Ovary (tissue), 9 donors: ENCODE data around the gene ADAMTSL4. TPM values are rescaled to one million over a fixed set of nuclear protein-coding genes. Genes with fewer than 3 reads are reported as not detected.

Experiments
- DNase-seq, 5 donors: peaks; one replicate each; pipeline ENCODE4 v3.0.0-alpha.2; 2019 to 2020
- H3K27ac ChIP-seq, 2 donors: fragments of 200-600 bp; one replicate each; pipeline versions ENCODE4 v1.5.1 to v1.8.0; 2019 to 2022
- H3K27me3 ChIP-seq: fragments of 200-600 bp; one replicate; pipeline ENCODE4 v1.8.0; 2022
- H3K36me3 ChIP-seq: fragments of 200-600 bp; sonication (generic); one replicate; pipeline ENCODE4 v1.5.1; 2019
- H3K4me1 ChIP-seq: one replicate; pipeline ENCODE4 v1.8.1; 2013; ENCODE audit warnings: mild to moderate bottlenecking, moderate library complexity; ENCODE audit not compliant: insufficient read depth
- H3K4me3 ChIP-seq: fragments of 200-600 bp; sonication (generic); one replicate; pipeline ENCODE4 v1.5.1; 2017
- H3K9me3 ChIP-seq, 2 donors: fragments of 200-600 bp in 1 of 2; sonication (generic) in 1 of 2; one replicate each; pipeline versions ENCODE4 v1.5.1 to v1.8.1; 2013 to 2019; ENCODE audit warnings: mild to moderate bottlenecking in 1 of 2, moderate library complexity in 1 of 2
- CTCF ChIP-seq, 3 donors: fragments of 450-650 bp in 2 of 3; fragments of 200-600 bp in 1 of 3; IDR thresholded peaks; one replicate each; pipeline versions ENCODE4 v1.5.1 to v1.8.0; 2016 to 2022; ENCODE audit warnings: antibody characterized with exemption in 3 of 3, mild to moderate bottlenecking in 1 of 3
- EP300 ChIP-seq: sonication (generic); formaldehyde crosslinking; IDR thresholded peaks from one replicate; pipeline ENCODE4 v1.6.1; 2017; ENCODE audit warnings: antibody characterized with exemption
- POLR2A ChIP-seq: fragments of 450-650 bp; IDR thresholded peaks from one replicate; pipeline ENCODE4 v1.6.1; 2017; ENCODE audit warnings: antibody characterized with exemption, mild to moderate bottlenecking, moderate library complexity
- WGBS, 3 donors: extraction: QIAGEN DNeasy Blood & Tissue Kit in 1 of 3; methylation state at CpG; one replicate each; pipeline versions ENCODE4 v1.1.5 to v1.1.7; 2013 to 2017; 5-methylcytosine and 5-hydroxymethylcytosine counted together
- intact Hi-C, 4 donors: fragments of 100-400 bp; cut with DNase I; formaldehyde crosslinking; loops; one replicate each; pipeline versions ENCODE4 v1.11.0 to v1.15.1; 2022 to 2023
- polyA plus RNA-seq, 2 donors: library from polyadenylated mRNA; stranded (reverse); fragments of 200-250 nt in 1 of 2; fragments of 350-450 nt in 1 of 2; fragmentation: Illumina TruSeq in 1 of 2; extraction: RNeasy Lipid Tissue Mini Kit (QIAGEN cat#74804) in 1 of 2; gene quantifications; one replicate each; pipeline ENCODE4 v1.2.3, GENCODE V29; 2013 to 2014
- total RNA-seq, 7 donors: library from RNA; depleted of rRNA in 2 of 7; stranded (reverse); fragments of >200 nt in 2 of 7; fragmentation: NEBNext Ultra II Directional in 3 of 7; extraction: Animal tissue kit (Norgen Biotek cat#: 25700) in 3 of 7; gene quantifications; one replicate each; pipeline versions ENCODE4 v1.1.0 to v1.2.4, GENCODE V29; 2016 to 2023
- donor health status: DM: no; HTN: no; CAD: no; lungs with moderate emphysema.
- donor health status: DM: no; HTN: no; CAD: no.
- donor health status: Bipolar disorder and iron deficiency.
- donor health status: DM: yes; HTN: yes; CAD: no.
- donor health status: DM: no; HTN: no; CAD: no.
- donor health status: DM: yes; HTN: yes; CAD: no.

The ADAMTSL4 gene
- total and polyA plus RNA-seq, 9 donors: 8.8 to 86.6 (median 17.0) TPM

GRCh38 chr1:150560011-150560438 lies 10.8 kb downstream of the ADAMTSL4 start:
- DNase-seq: peak; percentile 60 to 83 (median 74)
- TF ChIP-seq EP300 (no peak), CTCF (IDR thresholded peaks at IDR 0.05) (peak; percentile 66 to 83 (median 79))
- Histone ChIP-seq H3K27ac (peak overlapping the region; percentile 96 to 99), H3K27me3 (no peaks in the 10 kb centered on the region), H3K9me3 (no peaks in the 10 kb centered on the region), H3K36me3 (no peaks in the 10 kb centered on the region), H3K4me1 (peaks cover 31% of the 10 kb centered on the region), H3K4me3 (no peak overlapping the region)
- intact Hi-C loops: loop anchor here in 3 of 4 donors (5.0 kb wide), 3 partner anchors 62 to 412 kb away; partner anchors contain the start of genes CERS2 (in 1 of the 3) and ENSA (in 1 of the 3)
- WGBS, 3 donors: 40 to 54% (median 45%) methylated on average over 9 of the region's 9 CpGs

- peak overlapping the region; percentile 96 to 99 for H3K27ac ChIP-seq
- no peaks in the 10 kb centered on the region for H3K27me3 ChIP-seq
- H3K4me1 ChIP-seq: peaks cover 35% of the 10 kb centered on the region
- intact Hi-C loops: loop anchor here in 3 of 4 donors (5.0 kb wide), 3 partner anchors 62 to 412 kb away; partner anchors contain the start of genes CERS2 (in 1 of the 3) and ENSA (in 1 of the 3)
- H3K36me3 ChIP-seq: no peaks in the 10 kb centered on the region
- H3K9me3 ChIP-seq: no peaks in the 10 kb centered on the region
- 13 to 16% (median 15%) methylated on average over 17 of the region's 17 CpGs for WGBS, 3 donors
- H3K4me3 ChIP-seq: peak overlapping the region; percentile 56
- TF ChIP-seq POLR2A (no peak), CTCF (IDR thresholded peaks at IDR 0.05) (peak; percentile 77 to 89 (median 85))
- peak; percentile 88 to 92 (median 91) for DNase-seq
These were observed 11.5 kb downstream of the ADAMTSL4 start for GRCh38 chr1:150560576-150561253.

- peak overlapping the region; percentile 56 for H3K4me3 ChIP-seq
- H3K4me1 ChIP-seq: peaks cover 40% of the 10 kb centered on the region
- intact Hi-C loops: loop anchor here in 3 of 4 donors (5.0 kb wide), 3 partner anchors 61 to 411 kb away; partner anchors contain the start of genes CERS2 (in 1 of the 3) and ENSA (in 1 of the 3)
- 0 to 1% (median 0%) methylated on average over 32 of the region's 32 CpGs for WGBS, 3 donors
- H3K36me3 ChIP-seq: no peaks in the 10 kb centered on the region
- DNase-seq: peak; percentile 95 to 97 (median 96)
- H3K27ac ChIP-seq: peak overlapping the region; percentile 96 to 99
- TF ChIP-seq EP300: peak; percentile 63
- peak; percentile 92 for TF ChIP-seq POLR2A
- TF ChIP-seq CTCF (IDR thresholded peaks at IDR 0.05): peak; percentile 12 to 42 (median 23)
- no peaks in the 10 kb centered on the region for H3K27me3 ChIP-seq
- H3K9me3 ChIP-seq: no peaks in the 10 kb centered on the region
These were observed 12.2 kb downstream of the ADAMTSL4 start for GRCh38 chr1:150561254-150561973.

GRCh38 chr1:150561974-150562445 lies 12.8 kb downstream of the ADAMTSL4 start:
- H3K4me3 ChIP-seq: peak overlapping the region; percentile 56
- no peaks in the 10 kb centered on the region for H3K9me3 ChIP-seq
- peak overlapping the region; percentile 96 to 99 for H3K27ac ChIP-seq
- 0% methylated on average over 18 of the region's 18 CpGs for WGBS, 3 donors
- intact Hi-C loops: loop anchor here in 3 of 4 donors (2.0 to 5.0 kb wide), 4 partner anchors 17 to 410 kb away; partner anchors contain the start of genes CERS2 (in 1 of the 3), ENSA (in 1 of the 3) and MCL1 (in 1 of the 3)
- TF ChIP-seq CTCF (IDR thresholded peaks at IDR 0.05) (no peak), EP300 (peak; percentile 99), POLR2A (peak; percentile 29)
- peak; percentile 91 to 95 (median 93) for DNase-seq
- H3K36me3 ChIP-seq: no peaks in the 10 kb centered on the region
- peaks cover 45% of the 10 kb centered on the region for H3K4me1 ChIP-seq
- H3K27me3 ChIP-seq: no peaks in the 10 kb centered on the region
